ENCODE results near the gene OR52R1.

The OR52R1 gene

GRCh38 chr11:4766420-4767043, 37.6 kb downstream of the OR52R1 start:
- no peak for TF ChIP-seq CTCF (IDR thresholded peaks at IDR 0.05; ENCODE audit: low read depth, low read length)
- H3K27me3 ChIP-seq (ENCODE audit: insufficient read depth, low read depth, severe bottlenecking): peaks cover 60% of the 10 kb centered on the region
- no peak overlapping the region for H3K4me3 ChIP-seq (ENCODE audit: low read depth, low read length)
- H3K27ac ChIP-seq: no peak overlapping the region
- no peaks in the 10 kb centered on the region for H3K9me3 ChIP-seq (ENCODE audit: severe bottlenecking)
- DNase-seq: no peak
- H3K36me3 ChIP-seq: no peaks in the 10 kb centered on the region

- TF ChIP-seq CTCF (IDR thresholded peaks at IDR 0.05; ENCODE audit: low read depth, low read length): no peak
- Histone ChIP-seq H3K4me3 (ENCODE audit: low read depth, low read length) (no peak overlapping the region), H3K9me3 (ENCODE audit: severe bottlenecking) (no peaks in the 10 kb centered on the region), H3K36me3 (no peaks in the 10 kb centered on the region), H3K27ac (no peak overlapping the region), H3K27me3 (ENCODE audit: insufficient read depth, low read depth, severe bottlenecking) (peaks cover 61% of the 10 kb centered on the region)
- DNase-seq: no peak
These were observed 41.1 kb downstream of the OR52R1 start for GRCh38 chr11:4763096-4763495.
